ENCODE results near the gene SNX24.

DNA sequence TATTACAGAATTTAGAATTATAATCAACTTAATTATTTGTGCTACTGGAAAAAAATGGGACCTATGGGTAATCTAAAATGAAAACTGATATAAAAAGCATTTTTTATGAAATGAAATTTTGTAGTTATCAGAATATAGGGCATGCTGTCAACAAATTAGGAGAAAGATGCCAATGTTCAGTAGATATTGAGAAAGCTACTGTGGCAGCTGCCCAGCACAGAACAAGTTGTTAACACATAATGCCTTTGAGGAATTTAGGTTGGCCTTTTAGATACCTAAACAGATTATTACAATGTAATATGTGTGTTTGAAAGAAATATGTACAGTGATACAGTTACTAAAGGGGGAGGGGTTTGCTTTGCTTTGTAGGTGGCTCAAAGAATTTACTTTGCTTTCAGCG lies 137.0 kb downstream of the SNX24 start:
- TF ChIP-seq, protein P1, sequence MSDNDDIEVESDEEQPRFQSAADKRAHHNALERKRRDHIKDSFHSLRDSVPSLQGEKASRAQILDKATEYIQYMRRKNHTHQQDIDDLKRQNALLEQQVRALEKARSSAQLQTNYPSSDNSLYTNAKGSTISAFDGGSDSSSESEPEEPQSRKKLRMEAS (IDR thresholded peaks at IDR 0.05): no peak
- no peak for TF ChIP-seq ZSCAN20 (CRISPR knock-in tag; IDR thresholded peaks at IDR 0.05)
- no peak for TF ChIP-seq CEBPB (IDR thresholded peaks at IDR 0.05)
- no peak for TF ChIP-seq NR3C1 (IDR thresholded peaks at IDR 0.05)
- TF ChIP-seq RAD21 (conservative IDR thresholded peaks at IDR 0.05 in 1 of 2, IDR thresholded peaks at IDR 0.05 in 1 of 2): no peak
- TF ChIP-seq, protein P2, sequence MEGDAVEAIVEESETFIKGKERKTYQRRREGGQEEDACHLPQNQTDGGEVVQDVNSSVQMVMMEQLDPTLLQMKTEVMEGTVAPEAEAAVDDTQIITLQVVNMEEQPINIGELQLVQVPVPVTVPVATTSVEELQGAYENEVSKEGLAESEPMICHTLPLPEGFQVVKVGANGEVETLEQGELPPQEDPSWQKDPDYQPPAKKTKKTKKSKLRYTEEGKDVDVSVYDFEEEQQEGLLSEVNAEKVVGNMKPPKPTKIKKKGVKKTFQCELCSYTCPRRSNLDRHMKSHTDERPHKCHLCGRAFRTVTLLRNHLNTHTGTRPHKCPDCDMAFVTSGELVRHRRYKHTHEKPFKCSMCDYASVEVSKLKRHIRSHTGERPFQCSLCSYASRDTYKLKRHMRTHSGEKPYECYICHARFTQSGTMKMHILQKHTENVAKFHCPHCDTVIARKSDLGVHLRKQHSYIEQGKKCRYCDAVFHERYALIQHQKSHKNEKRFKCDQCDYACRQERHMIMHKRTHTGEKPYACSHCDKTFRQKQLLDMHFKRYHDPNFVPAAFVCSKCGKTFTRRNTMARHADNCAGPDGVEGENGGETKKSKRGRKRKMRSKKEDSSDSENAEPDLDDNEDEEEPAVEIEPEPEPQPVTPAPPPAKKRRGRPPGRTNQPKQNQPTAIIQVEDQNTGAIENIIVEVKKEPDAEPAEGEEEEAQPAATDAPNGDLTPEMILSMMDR (IDR thresholded peaks at IDR 0.05): no peak
- TF ChIP-seq POLR2AphosphoS2 (conservative IDR thresholded peaks at IDR 0.05; ENCODE audit: low read length): no peak
